A549 (cell line): ENCODE measurements around the gene SRC. TPM values are rescaled to one million over a fixed set of nuclear protein-coding genes. Genes with fewer than 3 reads are reported as not detected.

Experiments used
- ATAC-seq, 2 experiments: fragments of 200-7000 bp in 1 of 2; fragments of >200 bp in 1 of 2; cut with Nextera tagmentation in 1 of 2; cut with Tn5 transposase in 1 of 2; 3 replicates each; pipeline versions ENCODE4 v1.8.0 to v1.9.1; 2018 to 2020; ENCODE audit warnings: mild to moderate bottlenecking in 1 of 2, moderate library complexity in 1 of 2
- CTCF ChIA-PET: fragments of 300-600 bp; sonication (Branson Sonifier 250); formaldehyde crosslinking; extraction: SDS; loops from one replicate; lab custom pipeline; 2021; ENCODE audit warnings: antibody characterized with exemption, inconsistent platforms; lab: Yijun Ruan, JAX
- POLR2A ChIA-PET: fragments of 350-600 bp; formaldehyde crosslinking; extraction: SDS; loops from one replicate; lab custom pipeline; 2021; ENCODE audit warnings: antibody characterized with exemption, inconsistent platforms; lab: Yijun Ruan, JAX
- DNase-seq, 2 experiments: peaks; one replicate each; pipeline versions ENCODE4 v3.0.0 to v3.0.0-alpha.2; 2011 to 2016; ENCODE audit warnings: low read depth in 1 of 2, low spot score in 1 of 2
- FAIRE-seq: peaks from 2 replicates; lab custom pipeline; 2011; peaks lifted over from hg19 to GRCh38; lab: Jason Lieb, UNC
- H3K27ac ChIP-seq, 2 experiments: fragments of >200 bp; sonication (Bioruptor Twin); formaldehyde crosslinking; 3 replicates each; pipeline ENCODE4 v1.5.1; 2016 to 2017
- H3K4me1 ChIP-seq: fragments of >200 bp; sonication (Bioruptor Twin); formaldehyde crosslinking; 3 replicates; pipeline ENCODE4 v1.6.1; 2016
- H3K4me2 ChIP-seq: fragments of >200 bp; sonication (Bioruptor Twin); formaldehyde crosslinking; 3 replicates; pipeline ENCODE4 v1.6.1; 2016
- H3K4me3 ChIP-seq: fragments of >200 bp; sonication (Bioruptor Twin); formaldehyde crosslinking; 3 replicates; pipeline ENCODE4 v1.5.1; 2016
- H3K9me3 ChIP-seq: fragments of >200 bp; sonication (Bioruptor Twin); formaldehyde crosslinking; 3 replicates; pipeline ENCODE4 v1.6.1; 2016
- BHLHE40 ChIP-seq: IDR thresholded peaks from 2 replicates; pipeline ENCODE4 v1.6.1; 2012; ENCODE audit warnings: low read depth, low read length, inconsistent platforms
- CBX8 ChIP-seq: fragments of 200-600 bp; sonication (generic); IDR thresholded peaks from 2 replicates; pipeline ENCODE4 v1.6.1; 2016
- CEBPB ChIP-seq, 2 experiments: fragments of >200 bp in 1 of 2; sonication (Bioruptor Twin) in 1 of 2; formaldehyde crosslinking in 1 of 2; IDR thresholded peaks; 2 replicates each; pipeline ENCODE4 v1.6.1; 2012 to 2016
- CHD4 ChIP-seq: fragments of 200-600 bp; sonication (generic); IDR thresholded peaks from 2 replicates; pipeline ENCODE4 v1.6.1; 2016; ENCODE audit warnings: antibody characterized with exemption, mild to moderate bottlenecking, borderline replicate concordance
- ELK1 ChIP-seq: fragments of 150-350 bp; IDR thresholded peaks from 2 replicates; pipeline ENCODE4 v1.6.1; 2014; ENCODE audit warnings: low read depth, mild to moderate bottlenecking, low read length
- FOSL2 ChIP-seq, 2 experiments: fragments of 450-650 bp in 1 of 2; fragments of >200 bp in 1 of 2; sonication (Bioruptor Twin) in 1 of 2; formaldehyde crosslinking; IDR thresholded peaks; 2 replicates each; pipeline versions ENCODE4 v1.5.0 to v1.6.1; 2016 to 2020; ENCODE audit warnings: mild to moderate bottlenecking in 1 of 2, moderate library complexity in 1 of 2
- GATA3 ChIP-seq: IDR thresholded peaks from 2 replicates; pipeline ENCODE4 v1.6.1; 2012; ENCODE audit warnings: borderline replicate concordance
- HEYL ChIP-seq: fragments of 250-450 bp; sonication (Bioruptor Pico); IDR thresholded peaks from 2 replicates; pipeline ENCODE4 v1.8.0; 2021; ENCODE audit warnings: mild to moderate bottlenecking, moderate library complexity
- HMGXB4 ChIP-seq: fragments of 250-450 bp; sonication (Bioruptor Pico); IDR thresholded peaks from 2 replicates; pipeline ENCODE4 v1.5.0; 2021; ENCODE audit warnings: mild to moderate bottlenecking, moderate library complexity, borderline replicate concordance
- HOXB5 ChIP-seq: fragments of 250-450 bp; sonication (Bioruptor Pico); IDR thresholded peaks from 2 replicates; pipeline ENCODE4 v1.5.0; 2020; ENCODE audit warnings: mild to moderate bottlenecking, moderate library complexity
- JUN ChIP-seq, 2 experiments: fragments of >200 bp; sonication (Bioruptor Twin); formaldehyde crosslinking; IDR thresholded peaks; 2 replicates in 1 of 2; 3 replicates in 1 of 2; pipeline ENCODE4 v1.6.1; 2016 to 2017
- JUNB ChIP-seq: fragments of >200 bp; sonication (Bioruptor Twin); formaldehyde crosslinking; IDR thresholded peaks from 2 replicates; pipeline ENCODE4 v1.6.1; 2016
- KDM1A ChIP-seq: fragments of 200-600 bp; sonication (generic); IDR thresholded peaks from 2 replicates; pipeline ENCODE4 v1.6.1; 2016; ENCODE audit warnings: low read depth, mild to moderate bottlenecking
- MAX ChIP-seq: IDR thresholded peaks from 2 replicates; pipeline ENCODE4 v1.6.1; 2012
- MYC ChIP-seq: IDR thresholded peaks from 2 replicates; pipeline ENCODE4 v1.6.1; 2012; ENCODE audit warnings: mild to moderate bottlenecking, inconsistent platforms, low read length, improper control_type of control experiment, borderline replicate concordance
- NFE2L2 ChIP-seq: fragments of 150-350 bp; conservative IDR thresholded peaks from 2 replicates; pipeline ENCODE4 v1.6.1; 2014; ENCODE audit warnings: low read length
- POLR2AphosphoS2 ChIP-seq: conservative IDR thresholded peaks from 2 replicates; pipeline ENCODE4 v1.6.1; 2012; ENCODE audit warnings: low read length, improper control_type of control experiment, inconsistent platforms
- RCOR1 ChIP-seq: fragments of 150-350 bp; IDR thresholded peaks from 2 replicates; pipeline ENCODE4 v1.6.1; 2014; ENCODE audit warnings: antibody characterized with exemption, low read length, low read depth
- REST ChIP-seq: fragments of 200-600 bp; sonication (generic); IDR thresholded peaks from 2 replicates; pipeline ENCODE4 v1.6.1; 2016; ENCODE audit warnings: antibody characterized with exemption, mild to moderate bottlenecking, moderate library complexity
- SMC3 ChIP-seq: fragments of >200 bp; sonication (Bioruptor Twin); formaldehyde crosslinking; IDR thresholded peaks from 3 replicates; pipeline ENCODE4 v1.6.1; 2018; ENCODE audit warnings: inconsistent platforms
- TFCP2L1 ChIP-seq: fragments of 250-450 bp; sonication (Bioruptor Pico); IDR thresholded peaks from 2 replicates; pipeline ENCODE4 v1.5.0; 2021; ENCODE audit warnings: mild to moderate bottlenecking
- USF2 ChIP-seq: fragments of 450-650 bp; IDR thresholded peaks from 2 replicates; pipeline ENCODE4 v1.6.1; 2014; ENCODE audit warnings: antibody characterized with exemption
- ZFP36 ChIP-seq: fragments of 450-650 bp; IDR thresholded peaks from 2 replicates; pipeline ENCODE4 v1.6.1; 2014; ENCODE audit warnings: borderline replicate concordance; ENCODE audit not compliant: partially characterized antibody
- ZNF302 ChIP-seq: fragments of 250-450 bp; sonication (Bioruptor Pico); IDR thresholded peaks from 2 replicates; pipeline ENCODE4 v1.9.0; 2021; ENCODE audit warnings: inconsistent platforms, mild to moderate bottlenecking, moderate library complexity
- WGBS: methylation state at CpG from one replicate; pipeline ENCODE4 v1.1.6; 2017; ENCODE audit errors: missing lambda C conversion rate; 5-methylcytosine and 5-hydroxymethylcytosine counted together
- polyA plus RNA-seq, 4 experiments: library from polyadenylated mRNA; depleted of rRNA in 3 of 4; stranded (reverse); fragments of >200 nt; fragmentation: RNase III in 1 of 4; extraction: RNeasy Plus Mini Kit Qiagen cat#74134 plus additional on column Dnase treatment in 1 of 4; gene quantifications; 2 replicates in 3 of 4; 3 replicates in 1 of 4; pipeline ENCODE4 v1.2.3, GENCODE V29; 2011 to 2017

Gene SRC
- polyA plus RNA-seq, 2 of the 4 experiments (the other 2 are of a cell fraction), result 139 to 154 TPM

GRCh38 chr20:37305839-37306238, 40.1 kb upstream of the SRC start:
- ChIA-PET CTCF (interaction anchor here (0.7 to 1.1 kb wide), 5 partner anchors 12 to 79 kb away, joined by 3 to 4 read pairs (median 4); no protein-coding TSS in a partner anchor), POLR2A (interaction anchor here (1.3 kb wide), 1 partner anchor 11 kb away, joined by 4 read pairs; no protein-coding TSS in a partner anchor)
- ATAC-seq (no peak), FAIRE-seq (no peak), DNase-seq (no peak)
- Histone ChIP-seq H3K27ac (no peak overlapping the region), H3K4me3 (no peak overlapping the region), H3K4me1 (peaks cover 11% of the 10 kb centered on the region), H3K4me2 (no peak overlapping the region), H3K9me3 (no peaks in the 10 kb centered on the region)
- no peak for TF ChIP-seq FOSL2 (IDR thresholded peaks at IDR 0.05)
- TF ChIP-seq FOSL2 (CRISPR knock-in tag; IDR thresholded peaks at IDR 0.05), result no peak
- no peak for TF ChIP-seq HOXB5 (CRISPR knock-in tag)
- TF ChIP-seq MAX, result no peak
- TF ChIP-seq SMC3, result no peak
- TF ChIP-seq POLR2AphosphoS2, result no peak
- no peak for TF ChIP-seq CHD4
- no peak for TF ChIP-seq HMGXB4 (CRISPR knock-in tag)
- TF ChIP-seq MYC, result no peak
- TF ChIP-seq JUNB, result no peak
- no peak for TF ChIP-seq ZFP36
- no peak for TF ChIP-seq ELK1
- 87% methylated on average over 3 of the region's 3 CpGs for WGBS

GRCh38 chr20:37308086-37309050, 37.6 kb upstream of the SRC start:
- no peak overlapping the region for H3K4me3 ChIP-seq
- POLR2A ChIA-PET, result no interaction called here
- ATAC-seq (no peak), FAIRE-seq (no peak), DNase-seq (no peak)
- no peak for TF ChIP-seq USF2
- no peak for TF ChIP-seq MAX
- no peak for TF ChIP-seq RCOR1
- TF ChIP-seq TFCP2L1 (CRISPR knock-in tag), result no peak
- no peak for TF ChIP-seq HEYL (CRISPR knock-in tag)
- TF ChIP-seq ZNF302, result no peak
- TF ChIP-seq GATA3, result no peak
- TF ChIP-seq BHLHE40, result no peak
- TF ChIP-seq ZFP36, result no peak
- TF ChIP-seq NFE2L2, result no peak
- no peak for TF ChIP-seq CBX8
- TF ChIP-seq JUN (IDR thresholded peaks at IDR 0.05), result no peak
- TF ChIP-seq REST, result no peak
- no peak for TF ChIP-seq CEBPB (IDR thresholded peaks at IDR 0.05)
- TF ChIP-seq KDM1A, result no peak
- CTCF ChIA-PET, result interaction anchor here (1.1 kb wide), 1 partner anchor 26 kb away, joined by 4 read pairs; no protein-coding TSS in a partner anchor
- H3K4me2 ChIP-seq, result no peak overlapping the region
- no peak overlapping the region for H3K27ac ChIP-seq
- peaks cover 7% of the 10 kb centered on the region for H3K4me1 ChIP-seq
- 90% methylated on average over 8 of the region's 8 CpGs for WGBS
- H3K9me3 ChIP-seq, result no peaks in the 10 kb centered on the region
